Tongue (tissue), 2 donors: ENCODE results near the gene PRKCD. TPM values are rescaled to one million over a fixed set of nuclear protein-coding genes. Genes with fewer than 3 reads are reported as not detected.
"Not testable (repeated sequence)": the region's sequence is repeated elsewhere in the genome, so short reads cannot be mapped to it uniquely, and the experiment has no call there.

ENCODE experiments used
- DNase-seq: peaks from one replicate; pipeline ENCODE4 v3.0.0-alpha.2; 2015
- total RNA-seq: library from RNA; depleted of rRNA; stranded (reverse); fragments of >200 nt; gene quantifications from one replicate; pipeline ENCODE4 v1.2.3, GENCODE V29; 2014

PRKCD gene
- total RNA-seq, 1 donor from 2014 or later, result 10.3 TPM

DNA sequence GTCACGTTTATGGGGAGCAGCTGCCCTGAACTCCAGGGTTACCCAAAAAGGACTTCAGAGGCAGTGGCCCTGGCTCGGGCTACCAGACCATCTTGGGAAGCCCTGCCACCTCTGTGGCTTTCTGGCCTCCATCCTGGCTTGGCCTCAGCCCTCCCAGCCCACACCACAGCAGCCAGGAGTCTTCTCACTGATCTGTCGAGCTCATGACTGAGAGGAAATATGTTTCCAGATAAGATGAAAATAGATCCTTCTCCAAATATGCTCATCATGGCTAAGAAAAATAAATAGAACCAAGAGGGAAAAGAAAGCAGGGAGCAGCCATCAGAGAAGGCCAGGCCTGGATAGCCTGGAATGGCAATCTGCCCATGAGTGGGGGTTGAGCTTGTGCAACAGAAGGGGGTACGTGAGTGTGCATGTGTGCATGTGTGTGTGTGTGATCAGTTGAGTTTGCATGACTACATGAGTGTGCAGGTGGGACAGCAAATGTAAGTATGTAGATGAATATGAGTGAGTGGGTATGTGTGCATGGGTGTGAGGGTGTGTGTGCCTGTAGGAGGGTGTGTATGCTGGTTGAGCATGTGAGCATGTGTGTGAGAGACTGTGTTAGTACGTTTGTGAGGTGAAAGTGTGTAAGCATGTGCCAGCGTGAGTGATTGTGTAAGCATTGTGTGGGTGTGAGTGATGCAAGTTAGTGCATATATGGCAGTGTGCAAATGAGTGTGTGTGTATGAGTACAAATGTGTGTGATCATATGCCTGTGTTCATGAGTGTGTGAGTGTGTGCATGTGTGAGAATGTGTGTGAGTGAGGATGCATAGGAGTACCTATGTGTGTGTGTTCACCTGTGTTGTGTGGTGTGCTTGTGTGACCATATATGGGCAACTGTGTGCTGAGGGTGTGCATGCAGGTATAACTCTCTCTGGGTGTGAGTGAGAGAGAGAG, 20.8 kb upstream of the PRKCD start:
- DNase-seq, result no peak

DNA sequence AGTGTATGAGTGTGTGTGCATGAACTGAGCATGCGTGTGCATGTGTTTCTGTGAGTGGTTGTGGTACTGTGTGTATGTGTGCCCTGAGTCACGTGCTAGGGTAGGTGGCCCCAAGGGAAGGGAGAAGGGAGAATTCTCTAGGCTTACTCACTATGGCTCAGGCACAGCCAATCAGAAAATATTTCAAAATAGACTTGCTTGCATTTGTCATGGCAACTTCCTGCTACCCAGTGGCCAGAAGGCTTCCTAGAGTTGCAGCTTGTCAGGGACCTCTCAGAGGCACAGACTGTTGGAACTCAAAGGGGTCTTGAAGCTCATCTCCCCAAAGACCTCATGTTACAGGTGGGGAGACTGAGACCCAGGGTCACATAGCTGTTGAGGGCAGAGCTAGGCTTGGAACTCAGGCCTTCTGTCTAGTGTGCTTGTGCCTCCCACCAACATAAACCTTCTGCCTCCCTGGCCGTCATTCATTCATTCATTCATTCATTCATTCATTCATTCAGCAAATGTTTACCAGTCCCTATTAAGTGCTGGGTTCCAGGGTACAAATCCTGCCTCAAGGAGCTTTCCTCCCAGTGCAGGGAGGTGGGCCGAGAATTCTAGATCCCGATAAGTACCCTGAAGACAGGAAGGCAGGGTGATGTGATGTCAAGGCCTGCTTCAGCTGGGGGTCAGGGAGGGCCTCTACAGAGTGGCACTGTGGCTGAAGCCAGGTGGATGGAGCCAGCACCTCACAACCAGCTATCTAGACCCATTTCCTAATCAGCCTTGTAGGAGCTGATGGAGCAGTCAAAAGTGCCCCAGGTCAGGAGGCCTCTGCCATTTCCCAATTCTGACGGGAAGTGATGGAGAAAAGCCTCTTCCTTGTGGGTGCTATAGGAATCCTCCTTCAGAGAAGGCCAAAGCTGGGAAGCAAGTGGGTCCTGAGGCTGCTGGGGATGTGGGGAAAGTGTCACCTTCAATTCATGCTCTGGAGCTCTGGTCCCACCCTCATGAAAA, 19.9 kb upstream of the PRKCD start:
- DNase-seq, result no peak

DNA sequence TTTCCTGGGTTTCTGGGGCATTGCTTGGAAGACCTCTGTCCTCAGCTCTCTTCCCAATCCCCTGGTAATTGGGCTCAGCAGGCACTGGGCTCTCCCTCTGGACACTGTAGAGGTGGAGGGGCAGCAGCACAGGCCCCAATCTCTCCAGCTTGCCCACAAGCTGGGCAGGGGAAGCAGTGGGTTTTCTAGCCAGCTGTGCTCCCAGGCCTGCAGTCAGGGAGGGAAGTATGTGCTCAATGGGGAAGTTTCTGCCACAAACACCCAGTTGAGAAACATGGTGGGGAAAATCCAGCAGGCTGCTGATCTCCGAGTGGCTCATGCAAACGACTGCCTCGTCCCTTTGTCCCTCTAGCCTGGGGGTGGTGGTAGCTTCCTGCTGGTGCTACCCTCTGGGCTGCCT, 18.0 kb upstream of the PRKCD start:
- no peak for DNase-seq

DNA sequence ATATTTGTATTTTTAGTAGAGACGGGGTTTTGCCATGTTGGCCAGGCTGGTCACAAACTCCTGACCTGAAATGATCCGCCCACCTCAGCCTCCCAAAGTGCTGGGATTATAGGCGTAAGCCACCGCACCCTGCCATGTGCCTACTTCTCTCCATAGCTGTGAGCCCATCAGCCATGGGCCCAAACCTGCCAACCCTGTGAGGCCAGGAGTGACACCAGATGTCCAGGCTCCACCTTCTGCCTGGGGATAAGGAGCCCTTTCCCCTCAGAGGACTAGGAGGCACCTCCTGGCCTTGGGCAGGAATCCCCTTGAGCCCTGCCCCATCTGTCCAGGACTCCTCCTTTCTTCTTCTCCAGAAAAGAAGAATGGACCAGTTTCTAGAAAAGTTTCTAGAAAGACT, 16.6 kb upstream of the PRKCD start:
- DNase-seq, result no peak

DNA sequence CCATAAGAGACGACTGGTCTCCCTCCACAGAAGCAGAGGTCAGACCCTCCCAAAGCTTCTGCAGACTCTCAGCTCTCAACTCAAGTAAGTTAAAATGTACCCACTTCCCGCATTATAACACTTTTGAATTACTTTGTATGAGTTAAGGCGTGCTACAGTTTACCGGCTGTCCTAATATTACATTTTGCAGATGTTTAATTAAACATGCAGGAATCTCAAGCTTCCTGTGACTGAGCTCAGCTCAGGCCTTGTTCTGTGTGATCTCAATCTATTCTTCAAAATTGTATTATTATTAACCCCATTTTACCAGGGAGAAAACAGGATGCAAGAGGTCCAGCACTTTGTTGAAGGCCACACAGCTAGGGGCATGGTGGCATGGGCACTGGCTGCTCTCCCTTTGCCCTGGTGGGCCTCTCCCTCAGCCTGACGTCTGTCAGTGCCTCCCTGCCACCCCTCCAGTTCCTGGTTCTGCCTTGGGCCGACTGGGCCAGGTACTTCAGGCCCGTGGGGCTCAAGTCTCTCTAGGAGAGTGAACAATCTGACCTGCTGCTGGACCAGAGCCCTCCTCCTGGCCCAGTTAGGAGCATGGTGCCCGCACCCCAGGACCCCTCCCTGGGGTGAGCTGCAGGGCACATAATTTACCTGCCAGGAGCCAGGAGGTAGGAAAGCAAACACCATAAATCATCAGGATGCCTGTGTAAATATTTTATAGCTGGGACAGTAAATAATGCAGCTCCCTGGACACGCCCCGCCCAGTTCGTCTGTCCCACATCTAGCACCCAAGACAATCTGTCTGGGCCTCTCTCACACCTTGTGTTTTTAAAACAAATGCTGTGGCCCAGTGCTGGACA, 15.9 kb upstream of the PRKCD start:
- no peak for DNase-seq

DNA sequence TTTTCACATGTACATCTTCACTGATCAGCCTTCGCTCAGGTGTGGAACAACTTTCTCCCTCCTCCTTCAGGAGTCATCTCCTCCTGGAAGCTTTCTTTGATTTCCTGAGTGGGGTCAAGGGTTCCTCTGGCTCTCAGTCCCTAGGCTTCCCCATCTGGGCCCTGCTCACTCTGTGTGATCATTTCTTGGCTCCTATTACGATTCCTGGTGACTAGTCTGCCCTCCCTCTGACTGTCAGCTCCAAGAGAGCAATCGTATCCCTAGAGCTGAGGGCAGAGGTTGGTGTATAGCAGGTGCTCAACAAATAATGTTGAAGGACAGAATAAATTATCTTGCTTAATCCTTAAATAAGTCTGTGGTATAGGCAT, 15.3 kb upstream of the PRKCD start:
- DNase-seq, result no peak

DNA sequence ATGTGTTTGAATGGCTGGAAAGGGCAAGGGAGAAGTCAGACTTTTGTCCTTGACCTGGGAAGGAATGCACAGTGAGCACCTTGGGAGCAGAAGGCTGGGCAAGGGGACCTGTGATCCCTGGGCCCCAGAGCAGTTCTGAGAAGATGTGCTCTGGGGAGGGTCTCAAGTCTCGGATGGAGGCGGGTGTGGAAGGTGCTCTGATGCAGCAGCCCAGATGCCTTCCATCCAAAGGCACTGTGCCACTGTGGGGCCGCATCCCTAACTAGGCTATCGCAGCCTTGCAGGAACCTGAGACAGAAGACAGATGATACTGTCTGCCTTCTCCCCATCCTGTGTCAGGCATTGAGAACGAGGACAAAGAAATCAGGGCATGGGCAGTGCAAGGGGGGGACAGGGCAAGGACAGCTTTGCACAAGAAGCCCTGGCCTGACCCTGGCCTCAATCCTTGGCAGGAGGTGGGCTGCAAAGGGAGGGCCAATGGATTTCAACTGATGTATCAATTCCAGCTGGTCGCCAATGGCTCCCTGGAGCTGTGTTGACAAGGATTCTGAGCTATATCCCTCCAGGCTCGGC, 14.6 kb upstream of the PRKCD start:
- no peak for DNase-seq

DNA sequence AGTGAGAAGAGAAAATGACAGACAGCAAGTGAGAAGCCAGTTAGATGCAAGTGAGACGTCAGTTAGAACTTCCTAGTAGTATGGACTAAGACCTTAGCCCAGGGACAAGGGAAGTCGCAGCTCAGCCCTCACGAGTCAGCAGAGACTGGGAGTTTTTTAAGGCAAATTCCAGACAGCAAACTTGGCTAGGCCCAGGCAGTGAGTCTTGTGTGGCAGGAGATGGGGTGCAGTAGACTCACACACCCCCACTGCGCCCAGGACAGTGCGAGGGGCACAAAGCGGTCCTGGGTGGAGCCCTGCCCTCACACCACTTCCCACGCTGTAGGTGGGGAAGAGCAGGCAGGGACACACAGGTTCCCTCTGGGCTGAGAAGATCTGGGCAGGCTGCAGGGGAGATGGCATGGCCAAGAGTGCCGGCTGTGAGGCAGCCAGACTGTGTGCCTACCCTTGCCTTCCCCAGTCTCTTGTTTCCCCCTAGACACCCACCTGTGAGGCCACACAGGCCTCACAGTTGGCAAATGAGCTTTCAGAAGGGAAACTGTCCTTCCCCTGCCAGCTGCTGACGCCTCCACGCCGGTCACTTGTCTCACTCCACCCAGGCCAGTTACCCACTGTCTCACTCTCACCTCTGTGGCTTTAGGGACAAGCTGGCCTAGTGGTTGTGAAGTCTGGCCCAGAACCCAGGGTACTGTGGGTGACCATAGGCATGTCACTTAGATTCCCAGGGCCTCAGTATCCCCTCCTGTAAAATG, 13.7 kb upstream of the PRKCD start:
- DNase-seq, result no peak

DNA sequence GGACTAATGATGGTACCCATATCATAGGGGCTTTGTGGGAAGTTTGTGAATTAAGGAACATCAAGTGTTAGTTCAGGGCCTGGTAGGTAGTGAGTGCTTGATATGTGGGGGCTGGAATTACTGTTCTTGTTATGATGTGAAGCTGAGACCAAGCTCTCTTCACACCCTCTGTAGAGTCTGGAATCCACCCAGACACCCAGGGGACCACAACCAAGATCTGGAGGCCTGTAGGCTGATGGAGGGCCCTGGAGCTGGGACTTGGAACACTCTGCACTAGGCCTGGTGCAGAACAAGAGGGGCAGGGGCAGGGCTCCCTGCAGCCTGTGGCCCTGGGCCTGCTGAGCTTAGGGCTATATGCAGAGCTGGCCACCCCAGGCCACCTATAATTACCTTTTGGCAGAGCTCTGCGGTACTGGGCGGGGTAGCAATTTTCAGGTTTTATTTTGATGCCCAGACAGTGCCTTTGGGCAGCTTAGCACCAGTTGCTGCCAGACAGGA, 13.1 kb upstream of the PRKCD start:
- no peak for DNase-seq

DNA sequence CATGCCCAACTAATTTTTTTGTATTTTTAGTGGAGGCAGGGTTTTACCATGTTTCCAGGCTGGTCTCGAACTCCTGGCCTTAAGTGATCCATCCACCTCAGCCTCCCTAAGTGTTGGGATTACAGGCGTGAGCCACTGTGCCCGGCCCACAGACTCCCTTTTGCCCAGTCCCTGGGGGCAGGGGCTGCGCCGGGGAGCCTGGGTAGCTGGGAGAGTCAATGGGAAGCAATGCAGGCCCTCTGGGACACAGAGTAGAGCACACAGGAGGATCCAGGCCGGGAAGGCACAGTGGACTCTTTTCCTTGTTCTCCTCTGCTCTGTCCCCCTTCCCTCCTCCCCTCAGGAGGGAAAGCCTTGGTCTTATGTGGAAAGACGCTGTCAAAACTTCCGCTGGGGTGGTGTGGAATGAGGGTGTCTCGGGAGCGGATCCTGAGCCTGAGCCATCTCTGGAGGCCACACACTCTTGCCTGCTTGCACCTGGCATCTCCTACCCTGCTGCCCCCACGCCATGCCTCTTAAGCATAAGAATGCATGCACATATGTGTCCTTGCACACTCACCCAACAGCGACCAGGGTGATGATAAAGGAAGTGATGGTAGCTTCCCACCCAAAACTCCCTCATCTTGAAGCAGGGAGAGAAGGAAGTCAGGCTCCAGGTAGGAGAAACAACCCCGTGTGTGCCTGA, 11.9 kb upstream of the PRKCD start:
- no peak for DNase-seq

DNA sequence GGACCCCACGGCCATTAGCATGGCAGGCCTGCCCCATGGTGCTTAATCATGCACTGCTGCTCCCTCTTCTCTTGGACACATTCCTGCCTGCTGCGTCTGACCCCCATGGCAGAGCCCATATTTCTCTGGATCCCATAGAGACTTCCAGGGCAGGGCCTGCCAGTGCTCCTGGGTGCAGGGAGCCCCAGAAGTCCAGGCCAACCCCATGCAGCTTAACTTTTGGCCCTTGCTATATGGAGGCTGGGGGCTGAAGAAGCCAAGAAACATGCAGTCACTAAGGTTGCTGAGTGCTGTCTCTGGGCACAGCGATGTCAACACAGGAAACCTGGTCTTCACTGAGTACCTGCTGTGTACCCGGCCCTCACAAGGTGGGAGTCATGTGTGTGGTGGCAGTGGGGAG, 11.3 kb upstream of the PRKCD start:
- no peak for DNase-seq

DNA sequence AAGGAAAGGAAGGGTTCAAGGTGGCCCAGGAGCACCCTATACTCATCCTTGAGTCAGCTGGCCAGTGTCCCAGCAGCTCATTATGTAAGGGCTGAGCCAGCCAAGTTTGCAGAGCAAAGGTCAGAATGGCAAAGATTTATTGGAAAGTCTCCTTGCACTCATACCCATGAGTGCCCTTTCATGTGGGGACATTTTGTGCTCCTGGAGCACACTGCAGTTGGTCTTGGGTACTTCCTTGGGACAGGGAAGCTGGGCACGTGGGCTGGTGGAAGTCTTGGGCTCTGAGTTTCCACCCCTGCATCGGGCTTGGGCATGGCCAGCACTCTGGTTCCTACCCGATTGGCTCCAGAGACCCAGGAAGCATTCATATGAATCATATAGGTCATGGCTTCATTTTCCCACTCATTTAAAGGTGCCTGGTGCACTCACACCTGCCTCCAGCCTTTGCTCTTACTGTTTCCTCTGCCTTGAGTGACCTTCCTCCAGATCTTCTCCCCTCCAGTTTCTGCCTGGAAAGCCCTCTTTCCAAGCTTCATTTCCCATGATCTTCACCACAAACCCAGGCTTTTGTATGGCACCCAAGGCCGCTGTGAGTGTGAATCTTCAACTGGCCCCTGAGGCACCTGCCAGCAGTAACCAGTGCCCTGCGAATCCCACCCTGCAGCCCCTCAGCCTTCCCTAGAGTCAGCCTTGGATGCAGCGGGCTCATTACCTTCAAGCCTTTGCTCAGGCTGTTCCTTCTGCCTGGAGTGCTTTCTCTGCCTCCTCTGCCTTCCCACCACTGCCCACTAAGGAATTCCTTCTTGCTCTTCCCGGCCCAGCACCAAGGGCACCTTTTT, 10.5 kb upstream of the PRKCD start:
- no peak for DNase-seq

DNA sequence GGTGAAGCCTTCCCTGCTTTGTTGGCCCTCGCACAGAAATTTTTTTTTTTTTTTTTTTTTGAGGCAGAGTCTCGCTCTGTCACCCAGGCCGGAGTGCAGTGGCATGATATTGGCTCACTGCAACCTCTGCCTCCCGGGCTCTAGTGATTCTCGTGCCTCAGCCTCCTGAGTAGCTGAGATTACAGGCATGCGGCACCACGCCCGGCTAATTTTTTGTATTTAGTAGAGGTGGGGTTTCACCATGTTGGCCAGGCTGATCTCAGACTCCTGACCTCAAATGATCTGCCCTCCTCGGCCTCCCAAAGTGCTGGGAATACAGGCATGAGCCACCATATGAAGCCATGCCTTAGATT, 9.9 kb upstream of the PRKCD start:
- DNase-seq, result not testable (repeated sequence)

DNA sequence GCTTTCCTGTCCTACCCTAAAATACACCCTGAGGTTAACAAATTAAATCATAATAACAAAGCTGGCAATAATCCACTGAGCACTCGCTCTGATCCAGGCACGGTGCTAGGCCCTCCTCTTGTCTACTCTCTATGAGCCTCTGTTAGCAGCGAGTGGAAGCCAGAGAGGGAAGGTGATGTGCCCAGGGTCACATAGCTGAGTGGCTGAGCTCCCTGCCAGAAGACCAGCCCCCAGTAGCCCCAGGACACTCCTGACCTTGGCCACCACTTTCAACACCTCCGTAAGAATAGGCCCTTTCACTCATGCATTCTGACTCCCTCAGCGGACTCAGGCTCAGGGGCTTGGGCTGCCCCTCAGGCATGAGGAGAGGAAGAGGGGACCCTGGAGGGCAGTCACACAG, 9.5 kb upstream of the PRKCD start:
- DNase-seq, result no peak

DNA sequence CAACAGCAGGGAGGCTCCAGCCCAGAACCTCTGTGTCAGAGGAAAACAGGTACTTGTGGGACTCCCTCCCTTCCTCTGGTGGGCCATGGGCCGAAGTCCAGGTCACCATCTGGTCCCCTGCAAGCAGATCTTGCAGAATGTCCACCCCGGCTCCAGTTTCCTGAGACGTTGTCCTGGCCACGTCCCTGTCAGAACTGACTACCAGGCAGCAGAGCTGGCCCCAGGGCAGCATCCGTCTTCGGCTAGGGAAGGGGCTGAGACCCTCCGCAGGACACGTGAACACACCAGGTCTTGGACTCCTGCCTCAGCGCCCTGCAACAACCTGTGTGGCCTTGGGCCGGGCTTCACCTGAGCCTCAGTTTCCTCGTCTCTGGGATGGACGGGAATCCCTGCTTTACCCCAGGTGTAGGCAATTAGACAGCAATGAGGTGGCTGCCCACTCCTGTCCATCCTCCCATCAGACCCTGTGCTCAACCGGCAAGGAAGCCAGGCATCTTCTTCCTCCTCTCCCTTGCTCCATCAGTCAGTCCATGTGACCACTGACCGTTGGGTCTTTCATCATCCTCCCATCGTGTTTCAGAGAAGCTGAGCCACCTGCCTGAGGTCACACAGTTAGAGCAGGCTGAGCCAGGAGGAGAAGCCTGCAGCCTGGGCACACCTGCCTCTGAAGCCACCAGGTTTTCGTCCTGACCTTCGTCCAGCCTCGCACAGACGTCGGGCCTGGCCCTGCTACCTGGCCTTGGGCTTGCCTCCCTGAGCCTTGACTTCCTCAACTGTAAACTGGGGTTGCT, 8.9 kb upstream of the PRKCD start:
- DNase-seq, result no peak

DNA sequence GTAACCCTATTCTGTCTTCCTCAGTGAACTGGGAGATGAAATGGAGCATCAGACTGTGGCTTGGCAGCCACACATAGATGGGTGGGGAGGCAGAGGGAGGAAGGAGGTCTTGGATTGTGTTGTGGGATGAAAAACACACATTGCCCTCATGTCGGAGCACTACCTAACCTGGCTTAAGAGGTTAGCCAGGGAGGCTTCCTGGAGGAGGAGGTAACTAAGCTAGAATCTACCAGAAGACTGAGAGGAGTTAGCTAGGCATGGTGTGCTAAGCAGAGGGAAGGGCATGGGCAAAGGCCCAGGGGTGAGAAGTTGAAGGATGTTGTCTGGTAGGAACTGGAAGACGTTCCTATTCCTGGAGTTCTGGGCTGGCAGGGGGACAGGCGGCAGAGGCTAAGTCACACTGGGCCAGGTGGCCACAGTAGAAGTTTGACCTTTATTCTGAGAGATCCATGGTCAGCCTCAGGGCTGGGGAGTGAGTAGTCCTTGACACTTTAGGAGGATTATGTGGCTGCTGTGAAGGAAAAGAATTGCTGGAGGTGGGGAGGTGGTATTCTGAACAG, 7.7 kb upstream of the PRKCD start:
- no peak for DNase-seq

DNA sequence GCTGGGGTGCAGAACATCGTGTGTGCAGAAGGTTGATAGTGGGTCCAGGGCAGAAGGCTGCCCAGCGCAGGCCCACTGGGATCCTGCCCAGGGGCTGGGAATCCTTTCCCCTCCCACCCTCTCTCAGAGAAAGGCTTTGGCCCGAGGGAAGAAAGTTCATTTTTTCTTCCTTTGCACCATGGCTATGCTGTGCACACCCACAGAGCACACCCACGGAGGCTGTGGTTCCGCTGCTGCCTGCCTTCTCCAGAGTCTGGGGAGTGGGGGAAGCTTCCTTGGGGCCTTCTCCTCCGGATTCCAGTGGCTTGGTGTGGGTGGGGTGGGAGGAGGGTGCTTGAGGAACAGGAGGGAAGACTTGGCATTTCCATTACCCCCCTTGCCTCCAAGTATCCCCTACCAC, 7.0 kb upstream of the PRKCD start:
- no peak for DNase-seq

DNA sequence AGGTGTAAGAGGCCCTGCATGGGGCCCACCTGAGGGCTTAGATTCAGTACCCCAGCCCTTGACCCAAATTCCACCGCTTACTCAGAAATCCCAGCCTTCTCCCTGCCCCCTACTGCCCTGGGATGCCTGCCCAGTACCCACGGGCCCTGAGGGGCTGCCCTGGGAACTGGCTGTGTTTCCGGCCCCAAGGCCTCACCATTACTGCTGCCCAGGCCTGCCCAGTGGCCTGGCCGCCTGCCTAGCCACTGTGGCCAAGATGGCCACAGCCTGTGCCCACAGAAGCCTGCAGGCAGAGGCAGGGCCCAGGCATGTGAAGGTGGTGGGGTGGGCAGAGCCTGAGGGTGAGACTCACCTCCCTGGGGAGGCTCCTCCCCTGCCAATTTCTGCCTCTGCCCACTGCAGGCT, 6.1 kb upstream of the PRKCD start:
- no peak for DNase-seq
